ENCODE data around the gene SYNPR. TPM values are rescaled to one million over a fixed set of nuclear protein-coding genes. Genes with fewer than 3 reads are reported as not detected.

The SYNPR gene
- total RNA-seq, 2 donors from 2014 or later, result not detected

- Histone ChIP-seq H3K4me3 (no peak overlapping the region), H3K9me3 (no peaks in the 10 kb centered on the region), H3K27me3 (replicated peaks; ENCODE audit: insufficient read depth) (no peaks in the 10 kb centered on the region), H3K4me1 (ENCODE audit: control insufficient read depth in 1 of 2, low read depth in 2 of 2) (no peaks in the 10 kb centered on the region), H3K36me3 (no peaks in the 10 kb centered on the region), H3K27ac (no peak overlapping the region)
- ATAC-seq (ENCODE audit: insufficient number of reproducible peaks, low FRiP score, low read depth) (no peak), DNase-seq (ENCODE audit: low spot score) (no peak)
- no peak for TF ChIP-seq CTCF (IDR thresholded peaks at IDR 0.05)
Observed at GRCh38 chr3:63364910-63365309, 86.8 kb downstream of the SYNPR start.

- ATAC-seq (ENCODE audit: insufficient number of reproducible peaks, low FRiP score, low read depth) (no peak), DNase-seq (ENCODE audit: low spot score) (no peak)
- Histone ChIP-seq H3K4me1 (ENCODE audit: control insufficient read depth in 1 of 2, low read depth in 2 of 2) (no peaks in the 10 kb centered on the region), H3K27me3 (replicated peaks; ENCODE audit: insufficient read depth) (no peaks in the 10 kb centered on the region), H3K9me3 (no peaks in the 10 kb centered on the region), H3K36me3 (no peaks in the 10 kb centered on the region), H3K27ac (no peak overlapping the region), H3K4me3 (no peak overlapping the region)
- no peak for TF ChIP-seq CTCF (IDR thresholded peaks at IDR 0.05)
Observed at GRCh38 chr3:63365671-63366070, 87.6 kb downstream of the SYNPR start.

GRCh38 chr3:63370094-63370493 is 92.0 kb downstream of the SYNPR start:
- no peaks in the 10 kb centered on the region for H3K27me3 ChIP-seq (replicated peaks; ENCODE audit: insufficient read depth)
- no peak for ATAC-seq (ENCODE audit: insufficient number of reproducible peaks, low FRiP score, low read depth)

GRCh38 chr3:63383040-63383439 is 104.9 kb downstream of the SYNPR start:
- DNase-seq (ENCODE audit: low spot score) (no peak), ATAC-seq (ENCODE audit: insufficient number of reproducible peaks, low FRiP score, low read depth) (no peak)
- no peak for TF ChIP-seq CTCF (IDR thresholded peaks at IDR 0.05)
- Histone ChIP-seq H3K4me1 (ENCODE audit: control insufficient read depth in 1 of 2, low read depth in 2 of 2) (no peaks in the 10 kb centered on the region), H3K27me3 (replicated peaks; ENCODE audit: insufficient read depth) (no peaks in the 10 kb centered on the region), H3K9me3 (no peaks in the 10 kb centered on the region), H3K4me3 (no peak overlapping the region), H3K27ac (no peak overlapping the region), H3K36me3 (no peaks in the 10 kb centered on the region)

More at GRCh38 chr3:63370094-63370493, 92.0 kb downstream of the SYNPR start:
- no peak for TF ChIP-seq CTCF (IDR thresholded peaks at IDR 0.05)
- Histone ChIP-seq H3K27ac (no peak overlapping the region), H3K9me3 (no peaks in the 10 kb centered on the region), H3K4me1 (ENCODE audit: control insufficient read depth in 1 of 2, low read depth in 2 of 2) (no peaks in the 10 kb centered on the region), H3K4me3 (no peak overlapping the region), H3K36me3 (no peaks in the 10 kb centered on the region)
- DNase-seq (ENCODE audit: low spot score), result no peak

- H3K27ac ChIP-seq, result no peak overlapping the region
- ATAC-seq (ENCODE audit: insufficient number of reproducible peaks, low FRiP score, low read depth), result no peak
- no peak for TF ChIP-seq CTCF (IDR thresholded peaks at IDR 0.05)
Observed at GRCh38 chr3:63384382-63384781, 106.3 kb downstream of the SYNPR start.

More at GRCh38 chr3:63384382-63384781, 106.3 kb downstream of the SYNPR start:
- no peaks in the 10 kb centered on the region for H3K4me1 ChIP-seq (ENCODE audit: control insufficient read depth in 1 of 2, low read depth in 2 of 2)
- H3K9me3 ChIP-seq, result no peaks in the 10 kb centered on the region
- no peaks in the 10 kb centered on the region for H3K36me3 ChIP-seq
- H3K4me3 ChIP-seq, result no peak overlapping the region
- DNase-seq (ENCODE audit: low spot score), result no peak
- no peaks in the 10 kb centered on the region for H3K27me3 ChIP-seq (replicated peaks; ENCODE audit: insufficient read depth)
